B cell (primary cell): ENCODE data around the gene ERCC1. TPM values are rescaled to one million over a fixed set of nuclear protein-coding genes. Genes with fewer than 3 reads are reported as not detected.

Experiments used
- ATAC-seq: fragments of 200-7000 bp; cut with Tn5 transposase; one replicate; pipeline ENCODE4 v1.10.0; 2021; ENCODE audit warnings: low read depth, mild to moderate bottlenecking, moderate number of reproducible peaks, moderate library complexity
- CTCF ChIA-PET: fragments of 350-600 bp; sonication (Branson Sonifier 250); formaldehyde crosslinking; loops from one replicate; lab custom pipeline; 2021; ENCODE audit warnings: antibody characterized with exemption, inconsistent platforms; lab: Charles Lee
- POLR2A ChIA-PET: fragments of 350-600 bp; sonication (Branson Sonifier 250); formaldehyde crosslinking; loops from one replicate; lab custom pipeline; 2021; ENCODE audit warnings: antibody characterized with exemption; lab: Charles Lee
- DNase-seq: peaks from one replicate; pipeline ENCODE4 v3.0.0; 2013
- H2AFZ ChIP-seq: 2 replicates; pipeline ENCODE4 v1.6.1; 2012; ENCODE audit warnings: mild to moderate bottlenecking, low read depth, low read length; ENCODE audit not compliant: insufficient read depth, poor library complexity, severe bottlenecking
- H3K27ac ChIP-seq, 2 donors: 1 replicate in 1 of 2; 2 replicates in 1 of 2; pipeline ENCODE4 v1.5.1; 2012 to 2013; ENCODE audit warnings: low read length in 2 of 2, mild to moderate bottlenecking in 2 of 2, moderate library complexity in 1 of 2
- H3K27me3 ChIP-seq, 4 experiments: fragments of 200-600 bp in 1 of 4; sonication (generic) in 1 of 4; replicated peaks in 1 of 4; 1 replicate in 2 of 4; 2 replicates in 2 of 4; pipeline versions ENCODE4 v1.6.1 to v1.7.0; 2013 to 2016; ENCODE audit warnings: low read length in 3 of 4, mild to moderate bottlenecking in 2 of 4, mixed read lengths in 1 of 4, moderate library complexity in 1 of 4; ENCODE audit not compliant: insufficient read depth in 4 of 4, control insufficient read depth in 3 of 4; ENCODE audit errors: control extremely low read depth in 1 of 4
- H3K36me3 ChIP-seq, 2 experiments: replicated peaks in 1 of 2; 1 replicate in 1 of 2; 2 replicates in 1 of 2; pipeline versions ENCODE4 v1.6.1 to v1.7.1; 2013; ENCODE audit warnings: low read length in 1 of 2; ENCODE audit not compliant: insufficient read depth in 2 of 2, control insufficient read depth in 1 of 2; ENCODE audit errors: control extremely low read depth in 1 of 2, extremely low read depth in 1 of 2
- H3K4me1 ChIP-seq, 2 donors: fragments of 200-600 bp in 1 of 2; sonication (generic) in 1 of 2; 1 replicate in 1 of 2; 2 replicates in 1 of 2; pipeline versions ENCODE4 v1.5.1 to v1.6.1; 2013 to 2017; ENCODE audit warnings: low read length in 2 of 2; ENCODE audit not compliant: control insufficient read depth in 2 of 2, insufficient read depth in 2 of 2
- H3K4me2 ChIP-seq: replicated peaks from 2 replicates; pipeline ENCODE3; 2012; ENCODE audit warnings: mild to moderate bottlenecking, low read depth, low read length; ENCODE audit not compliant: poor library complexity, severe bottlenecking
- H3K4me3 ChIP-seq, 5 experiments: fragments of 200-600 bp in 1 of 5; sonication (generic) in 1 of 5; 1 replicate in 3 of 5; 2 replicates in 2 of 5; pipeline versions ENCODE4 v1.5.1 to v1.7.0; 2011 to 2016; ENCODE audit warnings: low read length in 4 of 5, mild to moderate bottlenecking in 4 of 5, low read depth in 2 of 5, control low read depth in 1 of 5, moderate library complexity in 1 of 5; ENCODE audit not compliant: insufficient read depth in 1 of 5; ENCODE audit errors: control extremely low read depth in 1 of 5, extremely low read depth in 1 of 5
- H3K79me2 ChIP-seq: fragments of 200-600 bp; sonication (generic); one replicate; pipeline ENCODE4 v1.6.0; 2016; ENCODE audit warnings: low read length; ENCODE audit not compliant: control insufficient read depth, insufficient read depth
- H3K9ac ChIP-seq: fragments of 200-600 bp; sonication (generic); 2 replicates; pipeline ENCODE4 v1.6.1; 2017; ENCODE audit warnings: mild to moderate bottlenecking, low read length, moderate library complexity
- H3K9me3 ChIP-seq, 3 donors: one replicate each; pipeline versions ENCODE4 v1.6.1 to v1.7.1; 2013; ENCODE audit warnings: low read length in 2 of 3; ENCODE audit not compliant: control insufficient read depth in 2 of 3, insufficient read depth in 1 of 3; ENCODE audit errors: control extremely low read depth in 1 of 3
- H4K20me1 ChIP-seq: 2 replicates; pipeline ENCODE4 v1.6.0; 2012; ENCODE audit warnings: mild to moderate bottlenecking, low read length; ENCODE audit not compliant: insufficient read depth, control insufficient read depth, poor library complexity, severe bottlenecking
- H3K27ac Mint-ChIP-seq: one replicate; pipeline ENCODE4 v1.8.0; 2021; ENCODE audit warnings: mixed read lengths
- H3K27me3 Mint-ChIP-seq: one replicate; pipeline ENCODE4 v1.8.0; 2021; ENCODE audit warnings: mixed read lengths
- H3K4me1 Mint-ChIP-seq: one replicate; pipeline ENCODE4 v1.8.0; 2021; ENCODE audit warnings: mixed read lengths
- H3K4me3 Mint-ChIP-seq: one replicate; pipeline ENCODE4 v1.8.0; 2021; ENCODE audit warnings: mixed read lengths
- H3K9me3 Mint-ChIP-seq: one replicate; pipeline ENCODE4 v1.8.0; 2022; ENCODE audit warnings: mixed read lengths; ENCODE audit not compliant: insufficient read depth
- CTCF ChIP-seq: fragments of 200-600 bp; IDR thresholded peaks from one replicate; pipeline ENCODE4 v1.8.0; 2022; ENCODE audit warnings: antibody characterized with exemption, mild to moderate bottlenecking
- EZH2 ChIP-seq: IDR thresholded peaks from 2 replicates; pipeline ENCODE4 v1.6.1; 2012; ENCODE audit warnings: borderline replicate concordance, low read depth, mild to moderate bottlenecking, moderate library complexity, low read length; ENCODE audit not compliant: insufficient read depth, poor library complexity, severe bottlenecking
- WGBS: methylation state at CpG from one replicate; pipeline ENCODE4 v1.1.5; 2013; ENCODE audit warnings: missing lambda C conversion rate; ENCODE audit not compliant: insufficient coverage; 5-methylcytosine and 5-hydroxymethylcytosine counted together
- intact Hi-C: fragments of 100-400 bp; cut with micrococcal nuclease; formaldehyde crosslinking; loops from one replicate; pipeline ENCODE4 v1.10.0; 2022
- polyA plus RNA-seq: library from polyadenylated mRNA; depleted of rRNA; stranded (reverse); fragments of >200 nt; gene quantifications from 2 replicates; pipeline ENCODE4 v1.2.3, GENCODE V29; 2012
- total RNA-seq, 2 donors: library from RNA; stranded (reverse); fragments of 120-200 nt in 1 of 2; gene quantifications; 1 replicate in 1 of 2; 2 replicates in 1 of 2; pipeline versions ENCODE4 v1.2.3 to v1.2.4, GENCODE V29; 2013 to 2022

The ERCC1 gene
- total and polyA plus RNA-seq, 2 donors (not counting 1 experiment from before 2014, with no cell fraction given) = 75.7 to 81.9 TPM

DNA sequence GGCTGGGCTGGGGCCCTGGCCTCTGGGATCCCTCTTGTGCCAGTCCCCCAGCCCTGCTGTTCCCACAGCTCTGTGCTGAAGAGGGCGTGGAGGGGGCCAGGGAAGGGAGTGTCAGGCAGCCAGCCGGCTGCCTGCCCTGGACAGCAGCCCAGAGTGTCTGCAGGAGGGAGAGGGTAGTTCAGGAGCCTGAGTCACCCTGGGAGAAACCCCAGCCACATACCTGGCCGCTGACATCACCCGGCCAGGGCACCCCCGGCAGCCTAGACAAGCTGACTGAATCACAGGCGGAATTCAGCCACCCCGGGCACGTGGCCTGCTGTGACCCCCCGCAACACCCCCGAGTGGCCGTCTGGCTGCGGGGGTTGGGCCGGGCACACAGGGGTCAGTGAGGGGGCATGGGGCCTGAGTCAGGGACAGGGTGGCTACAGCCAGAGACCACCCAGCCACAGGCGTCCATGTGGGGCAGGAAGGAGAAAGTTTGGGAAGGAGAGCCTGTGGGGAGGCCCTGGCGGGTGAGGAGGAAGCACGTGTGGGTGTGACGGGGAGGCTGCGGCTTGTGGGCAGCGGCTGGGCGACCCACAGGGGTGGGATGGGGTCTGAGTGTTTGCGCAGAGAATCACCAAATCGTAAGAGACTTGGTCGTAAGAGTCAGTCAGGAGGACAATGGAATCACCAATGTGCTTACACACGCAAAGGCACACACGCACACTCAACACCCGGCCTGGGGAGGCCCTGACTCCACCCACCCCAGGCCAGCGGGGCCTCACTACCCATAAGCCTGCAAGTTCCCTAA is 32.2 kb upstream of the ERCC1 start:
- WGBS = 5% methylated on average over 21 of the region's 27 CpGs
- no peak overlapping the region for H3K9ac ChIP-seq
- H3K4me3 ChIP-seq = peak overlapping the region in 1 of 5 experiments; percentile 3
- peak overlapping the region; percentile 70 for H3K4me2 ChIP-seq
- DNase-seq (peak; percentile 90), ATAC-seq (peak; percentile 56)
- peaks cover 0 to 9% (median 0%) of the 10 kb centered on the region in 3 donors for H3K9me3 ChIP-seq
- Mint-ChIP-seq H3K27ac (peak overlapping the region; percentile 77), H3K27me3 (no peaks in the 10 kb centered on the region), H3K9me3 (no peaks in the 10 kb centered on the region), H3K4me3 (peak overlapping the region; percentile 60), H3K4me1 (peaks cover 43% of the 10 kb centered on the region)
- no peaks in the 10 kb centered on the region for H4K20me1 ChIP-seq
- peak overlapping the region; percentile 59 for H2AFZ ChIP-seq
- peaks cover 23 to 38% of the 10 kb centered on the region in 2 donors for H3K4me1 ChIP-seq
- POLR2A ChIA-PET = interaction anchor here (0.6 to 2.7 kb wide), 5 partner anchors 11 to 43 kb away, joined by 3 to 9 read pairs (median 3); partner anchors contain the start of gene FOSB
- intact Hi-C loops = loop anchor here (1.0 kb wide), 1 partner anchor 8 kb away; no protein-coding TSS in a partner anchor
- no peaks in the 10 kb centered on the region for H3K36me3 ChIP-seq
- H3K79me2 ChIP-seq = peaks cover 2% of the 10 kb centered on the region
- no peak for TF ChIP-seq CTCF
- no peak for TF ChIP-seq EZH2
- peak overlapping the region in 1 of 2 donors; percentile 64 for H3K27ac ChIP-seq
- H3K27me3 ChIP-seq = peaks cover 0 to 2% (median 0%) of the 10 kb centered on the region in 4 experiments
- CTCF ChIA-PET = interaction anchor here (0.8 to 2.2 kb wide), 4 partner anchors 10 to 22 kb away, joined by 3 to 13 read pairs (median 3); no protein-coding TSS in a partner anchor
